Heart left ventricle (tissue), 13 donors: ENCODE measurements around the gene ATP7B.

Experiments
- CTCF ChIP-seq, 12 donors: fragments of 200-600 bp; sonication (generic) in 4 of 12; IDR thresholded peaks; one replicate each; pipeline versions ENCODE4 v1.5.0 to v1.8.0; 2018 to 2022; ENCODE audit warnings: antibody characterized with exemption in 12 of 12, mild to moderate bottlenecking in 5 of 12
- POLR2A ChIP-seq, 2 donors: fragments of 450-650 bp; IDR thresholded peaks; one replicate each; pipeline ENCODE4 v1.6.1; 2017; ENCODE audit warnings: antibody characterized with exemption in 2 of 2, mild to moderate bottlenecking in 2 of 2, moderate library complexity in 2 of 2
- donor health status: ischemic (EF 13 %, LVEDD 7.1; RV severe dilation, severe dysfunction).
- donor health status: DM: no; HTN: yes; CAD: no.
- donor health status: DM: no; HTN: no; CAD: no.
- donor health status: ischemic (EF 25% LVEDD 6.9; RV normal size, moderate dysfunction).
- donor health status: ischemic (EF 25% LVEDD 5.7; RV mildly dilated, moderate dysfunction).
- donor health status: ischemic (EF 35%, LVEDD 5.7; RV mildly dilated, moderate dysfunction).
- donor health status: nonischemic (EF 11% LVEDD 7.7; RV severe dilation, severe dysfunction).
- donor health status: DM: yes; HTN: yes; CAD: no.
- donor health status: PGD.
- donor health status: ischemic (EF 29% LVEDD 5.4; RV normal size, mild dysfunction).
- donor health status: nonischemic (EF 23%, LVEDD 6.1; RV moderate dilation, normal function).

DNA sequence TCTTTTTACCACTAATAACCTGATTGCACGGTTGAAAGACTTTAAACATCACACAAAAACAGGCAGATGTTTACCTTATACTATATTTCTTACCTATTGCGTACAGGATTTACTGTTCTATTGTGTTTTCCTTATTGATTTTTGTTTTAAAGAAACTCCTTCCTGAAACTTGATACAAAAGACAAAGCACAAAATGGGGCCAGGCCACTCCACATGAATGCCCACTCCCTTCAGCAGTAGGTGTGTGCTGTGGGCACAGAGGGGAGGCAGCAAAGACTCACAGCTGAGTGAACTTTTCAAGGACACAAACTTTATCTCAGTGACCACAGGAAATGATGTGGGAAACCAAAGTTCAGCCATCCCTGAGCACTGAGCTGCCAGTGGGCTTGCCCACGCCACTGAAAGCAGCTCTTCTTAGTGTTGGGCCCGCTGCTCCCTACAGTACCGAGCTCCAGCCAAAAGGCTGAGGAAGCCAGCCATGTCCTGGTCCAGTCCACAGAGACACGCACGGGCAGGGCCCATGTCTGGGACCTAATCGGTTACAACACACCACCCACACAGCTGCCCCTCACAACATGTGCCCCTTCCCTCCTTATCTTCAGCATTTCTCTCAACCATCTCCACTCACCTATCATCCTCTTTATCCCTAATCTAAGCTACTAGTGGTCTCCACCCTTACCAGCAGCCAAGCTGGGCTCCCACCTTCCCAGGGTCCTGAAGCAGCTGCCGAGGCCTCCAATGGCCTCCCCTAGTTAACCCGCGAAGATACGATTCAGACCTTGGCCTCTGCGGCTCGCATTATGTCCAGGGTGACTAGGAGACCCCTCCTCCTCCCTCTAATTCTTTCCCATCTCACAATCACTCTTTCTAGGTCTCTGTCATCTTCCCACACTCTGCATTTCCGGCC is 39.5 kb downstream of the ATP7B start:
- TF ChIP-seq CTCF (IDR thresholded peaks at IDR 0.05): no peak
- no peak for TF ChIP-seq POLR2A (IDR thresholded peaks at IDR 0.05)
